GM21528 (cell line): ENCODE measurements around the gene PRIM2.
"Not testable (repeated sequence)": the region's sequence is repeated elsewhere in the genome, so short reads cannot be mapped to it uniquely, and the experiment has no call there.

Source experiments
- ATAC-seq: cut with Tn5 transposase; IDR thresholded peaks from one replicate; pipeline ENCODE4 v1.9.1; 2021; ENCODE audit warnings: mild to moderate bottlenecking, moderate library complexity; ENCODE audit not compliant: unreplicated experiment, low FRiP score

PRIM2 gene, protein sequence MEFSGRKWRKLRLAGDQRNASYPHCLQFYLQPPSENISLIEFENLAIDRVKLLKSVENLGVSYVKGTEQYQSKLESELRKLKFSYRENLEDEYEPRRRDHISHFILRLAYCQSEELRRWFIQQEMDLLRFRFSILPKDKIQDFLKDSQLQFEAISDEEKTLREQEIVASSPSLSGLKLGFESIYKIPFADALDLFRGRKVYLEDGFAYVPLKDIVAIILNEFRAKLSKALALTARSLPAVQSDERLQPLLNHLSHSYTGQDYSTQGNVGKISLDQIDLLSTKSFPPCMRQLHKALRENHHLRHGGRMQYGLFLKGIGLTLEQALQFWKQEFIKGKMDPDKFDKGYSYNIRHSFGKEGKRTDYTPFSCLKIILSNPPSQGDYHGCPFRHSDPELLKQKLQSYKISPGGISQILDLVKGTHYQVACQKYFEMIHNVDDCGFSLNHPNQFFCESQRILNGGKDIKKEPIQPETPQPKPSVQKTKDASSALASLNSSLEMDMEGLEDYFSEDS

DNA sequence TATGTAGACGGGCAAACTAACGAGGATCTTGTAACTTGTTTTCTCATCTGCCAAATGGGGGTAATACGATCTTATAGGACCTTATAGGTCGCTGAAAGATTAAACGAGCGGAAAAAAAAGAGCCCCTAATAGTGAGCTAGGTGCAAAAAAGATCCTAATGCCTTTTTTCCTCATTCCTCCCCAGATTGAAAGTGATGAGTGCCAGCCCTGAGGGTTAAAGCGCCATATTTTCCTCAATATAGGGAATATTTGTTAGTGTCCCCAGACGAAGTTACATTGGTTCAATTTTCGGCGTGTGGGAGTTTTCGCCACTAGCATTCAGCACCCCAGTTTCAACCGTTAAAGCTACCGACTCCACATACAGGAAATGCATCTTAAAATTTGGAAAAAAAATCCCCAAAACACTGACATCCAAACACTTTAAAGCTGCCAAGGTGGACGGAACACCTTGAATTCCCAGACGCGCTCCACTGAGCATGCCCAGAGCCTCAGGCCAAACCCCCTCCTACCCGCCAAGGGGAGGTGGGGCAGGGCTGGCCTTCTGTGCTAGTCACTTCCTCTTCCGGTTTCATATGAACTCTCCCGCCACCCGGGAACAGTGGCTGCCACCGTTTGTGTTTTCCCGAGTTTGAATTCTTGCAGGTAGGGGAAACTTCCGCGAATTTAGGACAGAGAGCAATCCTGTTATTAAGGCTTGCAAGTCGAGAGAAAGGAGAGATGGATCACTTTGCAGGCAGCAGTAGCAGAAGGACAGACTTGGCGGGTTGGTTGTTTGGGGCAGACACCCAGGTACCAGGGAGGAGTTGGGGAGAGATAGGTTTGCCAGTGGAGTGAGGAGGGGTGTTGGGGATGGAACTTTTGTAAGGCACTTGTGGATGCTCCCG, at the start of gene PRIM2:
Gene PRIM2, plus strand, starts transcription at position 571 of the 884 bp plus-strand sequence. CDS start 816 bp downstream, outside the sequence.
- peak; percentile 89 for ATAC-seq

DNA sequence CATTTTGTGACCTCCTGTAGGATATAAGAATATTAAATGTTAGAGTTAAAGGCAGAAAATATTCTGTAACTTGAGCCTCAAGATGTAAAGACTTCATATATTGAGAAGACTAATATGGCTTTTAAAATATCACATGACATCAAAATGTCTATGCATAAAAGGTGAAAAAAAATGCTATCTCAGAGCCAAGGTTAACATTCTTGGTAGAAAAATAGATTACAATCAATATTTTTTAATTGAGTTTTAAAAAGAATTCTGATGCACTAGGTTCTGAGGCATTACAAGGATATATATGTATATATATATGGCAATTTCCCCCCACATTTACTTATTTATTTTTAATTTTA, 49.2 kb upstream of the PRIM2 start:
- ATAC-seq, result no peak

DNA sequence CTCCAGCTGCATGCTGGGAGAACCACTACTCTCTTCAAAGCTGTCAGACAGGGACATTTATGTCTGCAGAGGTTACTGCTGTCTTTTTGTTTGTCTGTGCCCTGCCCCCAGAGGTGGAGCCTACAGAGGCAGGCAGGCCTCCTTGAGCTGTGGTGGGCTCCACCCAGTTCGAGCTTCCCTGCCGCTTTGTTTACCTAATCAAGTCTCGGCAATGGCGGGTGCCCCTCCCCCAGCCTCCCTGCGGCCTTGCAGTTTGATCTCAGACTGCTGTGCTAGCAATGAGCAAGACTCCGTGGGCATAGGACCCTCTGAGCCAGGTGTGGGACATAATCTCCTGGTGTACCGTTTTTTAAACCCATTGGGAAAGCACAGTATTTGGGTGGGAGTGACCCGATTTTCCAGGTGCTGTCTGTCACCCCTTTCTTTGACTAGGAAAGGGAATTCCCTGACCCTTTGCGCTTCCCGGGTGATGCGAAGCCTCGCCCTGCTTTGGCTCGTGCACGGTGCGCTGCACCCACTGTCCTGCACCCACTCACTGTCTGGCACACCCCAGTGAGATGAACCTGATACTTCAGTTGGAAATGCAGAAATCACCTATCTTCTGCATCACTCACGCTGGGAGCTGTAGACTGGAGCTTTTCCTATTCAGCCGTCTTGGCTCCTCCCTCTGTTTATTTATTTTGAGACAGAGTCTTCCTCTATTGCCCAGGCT, 43.2 kb upstream of the PRIM2 start:
- ATAC-seq, result not testable (repeated sequence)

DNA sequence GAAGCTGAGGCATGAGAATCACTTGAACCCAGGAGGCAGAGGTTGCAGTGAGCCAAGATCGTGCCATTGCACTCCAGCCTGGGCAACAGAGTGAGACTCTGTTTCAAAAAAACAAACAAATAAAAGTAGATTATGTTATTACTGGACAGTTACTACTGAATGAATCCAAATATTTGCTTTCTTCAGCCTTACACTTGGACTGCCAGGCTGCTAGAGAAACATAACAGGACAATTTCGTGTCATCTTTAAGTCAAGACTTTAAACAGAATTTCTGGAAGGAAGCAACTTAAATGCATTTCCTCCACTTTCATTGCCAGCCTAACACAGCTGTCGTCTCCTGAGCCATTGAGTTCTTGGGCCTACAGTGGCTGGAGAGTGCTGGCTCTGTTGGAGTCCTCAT, 42.0 kb upstream of the PRIM2 start:
- ATAC-seq, result no peak

DNA sequence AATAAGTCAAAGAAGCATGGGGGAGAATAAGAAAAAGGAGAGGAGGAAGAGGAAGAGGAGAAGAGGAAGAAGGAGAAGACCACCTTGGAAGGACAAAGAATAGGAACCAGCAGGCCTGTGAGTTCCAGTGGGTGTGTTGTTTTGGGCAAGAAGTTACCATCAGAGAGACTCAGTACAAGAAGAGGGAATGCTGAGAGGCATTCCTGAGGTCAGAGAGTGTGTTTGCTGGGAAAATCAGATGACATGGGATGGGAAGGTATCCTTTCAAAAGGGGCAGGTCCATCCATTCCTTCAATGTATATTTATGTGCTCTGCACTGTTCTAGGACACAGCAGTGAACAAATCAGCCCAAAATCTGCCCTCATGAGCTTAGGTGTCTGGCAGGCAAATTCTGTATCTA, 40.5 kb upstream of the PRIM2 start:
- no peak for ATAC-seq

DNA sequence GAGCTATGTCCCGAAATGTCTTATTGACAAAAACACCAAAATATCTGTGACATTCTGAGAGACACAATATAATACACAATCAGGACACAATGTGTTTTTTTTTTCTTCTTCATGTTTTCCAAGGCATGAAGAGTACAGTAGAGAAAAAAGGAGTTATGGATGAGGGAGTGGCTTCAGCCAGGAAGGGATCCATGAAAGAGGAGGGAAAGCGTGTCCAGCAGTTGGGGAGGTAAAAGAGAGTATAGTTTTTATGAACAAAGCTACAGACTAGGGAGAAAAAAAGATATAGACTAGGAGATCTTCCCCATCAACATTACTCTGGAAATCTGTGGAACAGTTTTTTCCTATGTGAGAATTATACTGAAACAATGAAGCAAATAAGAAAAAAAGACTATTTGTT, 38.9 kb upstream of the PRIM2 start:
- ATAC-seq, result no peak

DNA sequence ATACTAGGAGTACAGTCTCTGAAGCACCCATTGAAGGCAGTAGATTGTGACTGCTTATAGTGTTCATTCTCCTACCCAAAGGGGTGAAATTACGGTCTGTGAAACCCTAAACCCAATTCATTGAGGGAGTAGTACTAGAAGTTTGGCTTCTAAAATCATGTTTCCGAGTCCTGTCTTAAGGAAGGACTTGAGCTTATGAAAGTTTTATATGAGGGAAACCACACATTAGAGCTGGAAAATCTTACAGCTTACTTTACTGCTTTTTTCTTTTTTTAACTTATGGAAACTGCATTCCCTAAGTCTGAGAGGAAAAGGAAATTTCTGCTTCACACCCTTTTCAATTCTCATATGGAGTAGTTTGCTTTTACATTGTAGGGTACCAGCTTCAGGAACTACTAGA, 38.4 kb upstream of the PRIM2 start:
- ATAC-seq, result no peak

DNA sequence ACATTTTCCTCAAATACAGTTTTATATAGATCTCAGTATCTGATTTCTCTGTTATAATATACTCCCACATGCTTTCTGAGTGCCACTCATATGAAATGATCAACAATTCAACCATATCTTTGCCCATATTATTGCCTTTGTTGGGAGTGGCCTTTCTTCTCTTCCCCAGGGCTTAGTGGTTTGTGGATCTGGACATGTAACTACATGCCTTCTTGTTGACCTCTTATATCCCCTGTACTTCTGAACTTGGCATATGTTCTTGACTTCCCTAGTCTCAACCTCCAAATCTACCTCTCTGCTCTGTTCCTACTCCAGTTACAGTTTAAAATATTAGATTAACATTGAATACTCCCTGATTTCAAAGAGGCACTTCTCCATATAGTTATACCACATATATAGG, 34.3 kb upstream of the PRIM2 start:
- ATAC-seq, result no peak

DNA sequence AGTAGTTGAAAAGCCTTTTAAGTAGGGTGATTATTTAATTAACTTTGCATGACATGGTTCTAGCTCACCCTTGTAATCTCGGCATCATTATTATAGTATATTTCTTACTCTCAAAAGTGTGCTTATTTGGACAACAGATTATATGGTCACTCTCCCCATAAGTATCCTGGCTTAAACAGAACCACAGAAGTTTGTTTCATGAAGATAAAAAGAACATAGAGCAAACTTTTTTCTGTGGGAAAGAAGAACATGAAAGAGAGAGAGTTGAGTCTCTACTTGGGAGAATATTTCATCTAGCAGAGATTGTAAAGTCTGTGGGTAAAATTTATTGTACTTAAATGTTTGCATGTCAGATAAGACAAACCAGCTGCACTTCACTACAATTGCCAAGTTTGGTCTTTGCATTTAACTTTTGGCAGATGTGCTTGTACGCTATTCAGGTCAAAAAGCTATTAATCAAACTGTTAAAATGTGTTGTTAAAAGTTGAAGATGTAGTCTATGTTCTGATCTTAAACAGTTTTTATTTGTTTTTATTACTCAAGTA, 33.4 kb upstream of the PRIM2 start:
- no peak for ATAC-seq

DNA sequence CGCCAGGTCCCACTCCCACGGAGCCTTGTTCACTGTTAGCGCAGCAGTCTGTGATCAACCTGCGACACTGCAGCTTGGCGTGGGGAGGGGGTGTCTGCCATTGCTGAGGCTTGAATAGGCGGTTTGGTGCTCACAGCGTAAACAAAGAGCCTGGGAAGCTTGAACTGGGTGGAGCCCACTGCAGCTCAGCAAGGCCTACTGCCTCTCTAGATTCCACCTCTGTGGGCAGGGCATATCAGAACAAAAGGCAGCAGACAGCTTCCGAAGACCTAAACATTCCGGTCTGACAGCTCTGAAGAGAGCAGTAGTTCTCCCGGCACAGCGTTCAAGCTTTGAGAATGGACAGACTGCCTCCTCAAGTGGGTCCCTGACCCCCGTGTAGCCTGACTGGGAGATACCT, 29.3 kb upstream of the PRIM2 start:
- not testable (repeated sequence) for ATAC-seq

DNA sequence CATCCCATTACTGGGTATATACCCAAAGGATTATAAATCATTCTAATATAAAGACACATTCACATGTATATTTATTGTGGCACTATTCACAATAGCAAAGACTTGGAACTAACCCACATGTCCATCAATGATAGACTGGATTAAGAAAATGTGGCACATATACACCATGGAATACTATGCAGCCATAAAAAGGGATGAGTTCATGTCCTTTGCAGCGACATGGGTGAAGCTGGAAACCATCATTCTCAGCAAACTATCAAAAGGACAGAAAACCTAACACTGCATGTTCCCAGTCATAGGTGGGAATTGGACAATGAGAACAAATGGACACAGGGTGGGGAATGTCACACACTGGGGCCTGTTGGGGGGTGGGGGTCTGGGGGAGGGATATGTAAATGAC, 24.0 kb upstream of the PRIM2 start:
- ATAC-seq, result not testable (repeated sequence)

DNA sequence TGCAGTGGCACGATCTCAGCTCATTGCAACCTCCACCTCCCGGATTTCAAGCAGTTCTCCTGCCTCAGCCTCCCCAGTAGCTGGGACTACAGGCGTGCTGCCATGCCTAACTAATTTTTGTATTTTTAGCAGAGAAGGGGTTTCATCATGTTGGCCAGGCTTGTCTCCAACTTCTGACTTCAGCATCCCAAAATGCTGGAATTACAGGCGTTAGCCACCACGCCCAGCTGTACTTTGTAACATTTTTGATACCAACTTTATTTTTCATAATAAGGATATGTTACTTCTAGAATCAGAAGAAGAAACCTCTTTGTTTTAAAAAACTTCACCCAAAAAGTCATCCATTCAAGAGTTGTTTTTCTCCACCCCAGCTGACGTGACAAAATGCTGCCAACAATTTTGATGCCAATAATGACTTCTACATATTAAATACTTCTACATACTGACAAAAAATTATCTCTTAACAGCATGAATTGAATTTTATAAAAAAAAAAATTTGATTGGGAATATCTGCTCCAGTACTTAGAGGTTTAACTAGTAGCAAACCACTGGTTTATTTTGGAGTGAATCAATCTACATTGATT, 22.5 kb upstream of the PRIM2 start:
- no peak for ATAC-seq

DNA sequence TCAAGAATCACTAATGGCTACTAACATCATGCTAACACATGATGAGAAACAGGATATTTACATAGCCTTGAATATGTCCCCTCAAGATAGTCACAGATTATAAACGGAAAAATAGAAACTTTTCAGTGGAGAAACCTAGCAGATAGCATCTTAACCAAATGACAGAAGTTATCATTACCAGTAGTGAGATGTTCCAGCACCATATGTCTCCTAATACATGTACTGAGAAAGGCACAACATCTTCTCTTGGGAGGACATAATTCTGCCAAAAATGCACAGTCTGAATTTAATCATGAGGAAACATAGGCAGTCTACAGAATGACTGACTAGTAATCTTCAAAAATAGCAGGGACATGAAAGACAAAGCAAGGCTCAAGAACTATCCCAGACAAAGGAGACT, 19.9 kb upstream of the PRIM2 start:
- no peak for ATAC-seq

DNA sequence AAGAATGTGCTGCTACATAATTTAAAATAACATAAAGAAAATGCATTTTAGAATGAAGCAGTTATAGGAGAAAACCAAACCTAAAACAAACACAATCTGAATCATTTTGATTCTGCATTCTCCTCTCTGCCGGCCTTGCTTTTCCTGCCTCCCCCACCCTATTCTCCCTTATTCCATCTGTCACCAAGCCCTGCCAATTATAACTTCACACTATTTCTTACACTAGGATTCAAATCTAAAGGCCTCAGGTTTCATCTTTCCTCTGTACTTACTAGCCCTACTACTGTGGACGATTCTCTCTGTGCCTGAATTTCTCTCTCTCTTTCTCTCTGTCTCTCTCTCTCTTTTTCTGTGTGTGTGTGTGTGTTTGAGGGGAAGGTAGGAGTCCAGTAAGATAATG, 18.7 kb upstream of the PRIM2 start:
- no peak for ATAC-seq

DNA sequence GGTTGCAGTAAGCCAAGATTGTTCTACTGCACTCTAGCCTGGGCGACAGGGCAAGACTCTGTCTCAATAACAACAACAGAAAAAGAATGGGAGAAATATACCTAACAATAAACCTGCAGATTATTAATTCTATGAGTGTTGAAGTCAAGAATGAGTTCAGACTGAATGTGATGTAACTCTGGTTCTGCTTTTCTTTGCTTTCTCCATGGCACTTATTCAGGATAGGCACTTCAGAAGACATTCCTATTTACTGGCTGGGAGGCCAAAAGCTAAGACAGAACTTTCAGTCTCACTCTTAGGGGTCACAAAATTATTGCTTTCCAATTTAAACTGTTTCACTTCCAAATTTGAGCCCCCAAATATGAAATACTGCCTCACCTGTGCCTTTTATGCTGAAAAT, 15.7 kb upstream of the PRIM2 start:
- no peak for ATAC-seq

DNA sequence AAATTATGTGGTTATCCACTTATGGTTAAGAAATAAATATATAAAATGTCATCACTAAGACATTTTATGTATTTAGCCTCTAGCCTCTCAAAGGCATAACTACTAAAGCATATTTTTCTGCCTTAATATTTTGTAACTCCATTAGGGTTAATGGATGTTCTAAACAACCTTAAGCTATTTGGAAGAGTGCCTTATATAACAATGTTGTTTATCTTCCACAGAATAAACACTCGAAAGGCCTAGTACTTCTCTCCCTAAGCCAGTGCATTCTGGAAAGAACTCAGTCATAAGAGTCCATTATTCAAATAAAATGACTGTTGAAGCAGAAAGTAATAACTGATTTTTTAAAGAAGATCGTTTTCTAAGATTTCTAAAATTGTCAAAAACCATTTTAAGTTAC, 15.0 kb upstream of the PRIM2 start:
- no peak for ATAC-seq

DNA sequence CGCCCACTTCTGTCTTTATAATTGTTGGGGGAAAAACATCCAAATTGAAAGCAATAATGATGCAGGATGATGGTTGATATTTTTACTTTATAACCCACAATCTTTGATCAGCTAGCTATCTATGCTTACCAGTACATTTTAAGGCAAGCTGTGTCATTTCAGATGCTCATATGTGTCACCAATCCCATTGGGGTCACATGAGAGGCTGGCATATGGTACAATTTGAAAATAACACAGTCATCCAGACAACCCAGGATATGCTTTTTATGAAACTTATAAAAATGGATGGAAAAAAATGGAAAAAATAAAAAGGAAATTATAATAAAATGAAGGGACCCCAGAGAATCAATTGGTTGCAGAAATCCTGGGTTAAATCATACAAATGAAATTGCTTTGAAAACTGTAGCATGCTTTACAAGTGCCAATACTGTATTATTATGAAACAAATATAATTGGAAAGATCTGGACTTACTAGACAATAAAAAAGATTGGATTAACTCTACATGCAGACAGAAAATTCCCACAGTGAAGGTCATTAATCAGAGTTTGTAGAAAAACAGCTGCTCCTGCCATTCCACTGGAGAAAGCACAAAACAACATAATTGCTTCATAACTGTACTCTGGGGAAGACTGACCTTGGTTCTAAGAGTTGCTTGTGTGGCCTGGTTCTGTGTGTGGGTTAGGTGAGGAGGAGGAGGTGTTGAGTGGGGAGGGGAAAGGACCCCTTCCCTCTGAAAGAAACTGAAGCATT, 13.3 kb upstream of the PRIM2 start:
- ATAC-seq, result no peak

DNA sequence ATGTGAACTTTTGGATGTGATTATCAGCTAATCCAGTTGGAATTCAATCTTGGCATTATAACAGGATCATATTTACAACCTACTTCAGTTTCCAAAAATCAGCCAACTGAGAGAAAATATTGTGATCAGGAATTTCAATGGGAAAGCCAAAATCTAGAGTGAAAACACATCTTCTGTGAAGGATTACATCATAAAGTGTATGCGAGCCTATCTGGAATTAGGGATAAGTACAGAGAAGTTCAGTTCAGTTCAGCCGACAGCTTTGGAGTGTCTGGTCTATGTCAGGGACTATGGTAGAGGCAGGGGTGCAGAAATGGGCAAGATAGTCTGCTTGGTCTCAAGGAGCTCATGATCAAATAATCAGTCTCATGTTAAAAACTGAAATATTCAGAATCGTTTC, 12.3 kb upstream of the PRIM2 start:
- no peak for ATAC-seq

DNA sequence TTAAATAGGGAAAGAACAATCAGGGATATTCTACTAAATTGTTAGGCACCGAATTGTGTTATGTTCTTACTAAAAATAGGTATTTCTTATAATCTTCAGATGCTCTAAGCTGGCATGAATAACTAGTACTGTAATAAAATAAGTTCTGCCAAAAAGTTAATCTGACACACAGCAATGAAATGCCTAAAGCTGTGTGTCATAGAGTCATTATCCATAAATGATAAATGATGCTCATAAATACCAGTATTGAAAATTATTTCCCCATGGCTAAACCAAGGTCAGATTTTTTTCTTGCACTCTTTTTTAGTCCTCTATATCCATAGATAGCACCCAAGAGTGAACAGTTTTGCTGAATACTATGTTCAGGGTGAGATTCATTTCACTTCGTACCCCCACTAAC, 11.7 kb upstream of the PRIM2 start:
- no peak for ATAC-seq

DNA sequence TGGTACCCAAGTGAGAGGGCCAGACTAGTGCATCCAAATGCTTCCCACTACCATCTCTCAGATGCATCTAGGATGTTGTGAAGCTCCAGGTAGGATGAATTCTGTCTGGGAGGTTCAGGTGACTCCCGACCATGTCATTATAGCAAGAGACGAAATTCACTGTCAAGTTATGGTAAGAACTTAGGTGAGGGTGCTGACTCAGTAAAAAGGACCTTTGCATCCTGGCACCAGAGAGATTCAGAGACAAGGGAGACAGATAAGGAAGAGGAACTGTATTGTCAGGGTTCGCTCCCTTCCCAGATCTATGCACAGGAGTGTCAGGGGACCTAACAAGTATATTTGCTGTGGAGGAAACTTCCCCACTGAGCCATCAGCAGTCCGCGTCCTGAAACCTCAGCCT, 11.2 kb upstream of the PRIM2 start:
- ATAC-seq, result no peak
